Neutrophil (primary cell): Measurements from ENCODE around the gene MEDAG.

ENCODE experiments used
- H3K27ac ChIP-seq: fragments of 200-600 bp; sonication (generic); 2 replicates; pipeline ENCODE4 v1.5.1; 2016; ENCODE audit warnings: mild to moderate bottlenecking, moderate library complexity
- H3K27me3 ChIP-seq: fragments of 200-600 bp; sonication (generic); 2 replicates; pipeline ENCODE4 v1.6.0; 2016; ENCODE audit warnings: mild to moderate bottlenecking
- H3K36me3 ChIP-seq: fragments of 200-600 bp; sonication (generic); 2 replicates; pipeline ENCODE4 v1.5.1; 2017
- H3K4me1 ChIP-seq, 2 experiments: fragments of 200-600 bp in 1 of 2; sonication (generic) in 1 of 2; 1 replicate in 1 of 2; 2 replicates in 1 of 2; pipeline versions ENCODE4 v1.5.1 to v1.6.1; 2013 to 2016; ENCODE audit warnings: low read depth in 1 of 2, low read length in 1 of 2, mild to moderate bottlenecking in 1 of 2, moderate library complexity in 1 of 2; ENCODE audit not compliant: control insufficient read depth in 1 of 2, insufficient read depth in 1 of 2
- H3K4me3 ChIP-seq, 2 experiments: fragments of 200-600 bp in 1 of 2; sonication (generic) in 1 of 2; 1 replicate in 1 of 2; 2 replicates in 1 of 2; pipeline ENCODE4 v1.5.1; 2013 to 2016; ENCODE audit warnings: low read depth in 1 of 2, low read length in 1 of 2, mild to moderate bottlenecking in 1 of 2, moderate library complexity in 1 of 2
- H3K9me3 ChIP-seq: fragments of 200-600 bp; sonication (generic); 2 replicates; pipeline ENCODE4 v1.5.1; 2016
- CTCF ChIP-seq: fragments of 200-600 bp; sonication (generic); IDR thresholded peaks from 2 replicates; pipeline ENCODE4 v1.5.1; 2016; ENCODE audit warnings: antibody characterized with exemption

The MEDAG gene

GRCh38 chr13:30905932-30906383, at the start of gene MEDAG:
Gene MEDAG, plus strand, starts transcription at chr13:30906271. Its CDS starts 245 bp downstream, at chr13:30906516.
- H3K4me1 ChIP-seq = no peaks in the 10 kb centered on the region
- H3K27me3 ChIP-seq = peaks cover 97% of the 10 kb centered on the region
- TF ChIP-seq CTCF = no peak
- H3K27ac ChIP-seq = no peak within 1 kb of the TSS
- H3K36me3 ChIP-seq = no peaks in the 10 kb centered on the region
- no peaks in the 10 kb centered on the region for H3K9me3 ChIP-seq
- no peak within 1 kb of the TSS for H3K4me3 ChIP-seq

GRCh38 chr13:30857018-30857417, 49.1 kb upstream of the MEDAG start:
- H3K4me3 ChIP-seq = no peak overlapping the region
- H3K27me3 ChIP-seq = no peaks in the 10 kb centered on the region
- H3K9me3 ChIP-seq = no peaks in the 10 kb centered on the region
- H3K36me3 ChIP-seq = no peaks in the 10 kb centered on the region
- no peak overlapping the region for H3K27ac ChIP-seq
- no peak for TF ChIP-seq CTCF
- H3K4me1 ChIP-seq = no peaks in the 10 kb centered on the region

GRCh38 chr13:30857636-30858035, 48.4 kb upstream of the MEDAG start:
- H3K4me1 ChIP-seq = no peaks in the 10 kb centered on the region
- no peaks in the 10 kb centered on the region for H3K9me3 ChIP-seq
- no peak overlapping the region for H3K27ac ChIP-seq
- no peak overlapping the region for H3K4me3 ChIP-seq
- H3K36me3 ChIP-seq = no peaks in the 10 kb centered on the region
- H3K27me3 ChIP-seq = no peaks in the 10 kb centered on the region
- TF ChIP-seq CTCF = no peak

- H3K9me3 ChIP-seq = no peaks in the 10 kb centered on the region
- no peak for TF ChIP-seq CTCF
- H3K36me3 ChIP-seq = no peaks in the 10 kb centered on the region
- no peaks in the 10 kb centered on the region for H3K4me1 ChIP-seq
- no peak overlapping the region for H3K4me3 ChIP-seq
- no peak overlapping the region for H3K27ac ChIP-seq
- no peaks in the 10 kb centered on the region for H3K27me3 ChIP-seq
Observed at GRCh38 chr13:30859326-30859725, 46.7 kb upstream of the MEDAG start.

- no peak overlapping the region for H3K27ac ChIP-seq
- TF ChIP-seq CTCF = no peak
Observed at GRCh38 chr13:30861163-30861562, 44.9 kb upstream of the MEDAG start.

More at GRCh38 chr13:30861163-30861562, 44.9 kb upstream of the MEDAG start:
- no peak overlapping the region for H3K4me3 ChIP-seq
- H3K36me3 ChIP-seq = no peaks in the 10 kb centered on the region
- peaks cover 3% of the 10 kb centered on the region for H3K27me3 ChIP-seq
- peaks cover 0 to 4% of the 10 kb centered on the region in 2 experiments for H3K4me1 ChIP-seq
- H3K9me3 ChIP-seq = no peaks in the 10 kb centered on the region
